GM10847 (cell line): Measurements from ENCODE around the gene NTF3.

Experiments
- POLR2A ChIP-seq: IDR thresholded peaks from 2 replicates; pipeline ENCODE4 v1.6.1; 2011; ENCODE audit not compliant: insufficient read length; ENCODE audit errors: extremely low read depth

The NTF3 gene

GRCh38 chr12:5440978-5441377, 9.1 kb downstream of the NTF3 start:
- TF ChIP-seq POLR2A = no peak

- no peak for TF ChIP-seq POLR2A
Observed at GRCh38 chr12:5441497-5442236, 9.8 kb downstream of the NTF3 start.

DNA sequence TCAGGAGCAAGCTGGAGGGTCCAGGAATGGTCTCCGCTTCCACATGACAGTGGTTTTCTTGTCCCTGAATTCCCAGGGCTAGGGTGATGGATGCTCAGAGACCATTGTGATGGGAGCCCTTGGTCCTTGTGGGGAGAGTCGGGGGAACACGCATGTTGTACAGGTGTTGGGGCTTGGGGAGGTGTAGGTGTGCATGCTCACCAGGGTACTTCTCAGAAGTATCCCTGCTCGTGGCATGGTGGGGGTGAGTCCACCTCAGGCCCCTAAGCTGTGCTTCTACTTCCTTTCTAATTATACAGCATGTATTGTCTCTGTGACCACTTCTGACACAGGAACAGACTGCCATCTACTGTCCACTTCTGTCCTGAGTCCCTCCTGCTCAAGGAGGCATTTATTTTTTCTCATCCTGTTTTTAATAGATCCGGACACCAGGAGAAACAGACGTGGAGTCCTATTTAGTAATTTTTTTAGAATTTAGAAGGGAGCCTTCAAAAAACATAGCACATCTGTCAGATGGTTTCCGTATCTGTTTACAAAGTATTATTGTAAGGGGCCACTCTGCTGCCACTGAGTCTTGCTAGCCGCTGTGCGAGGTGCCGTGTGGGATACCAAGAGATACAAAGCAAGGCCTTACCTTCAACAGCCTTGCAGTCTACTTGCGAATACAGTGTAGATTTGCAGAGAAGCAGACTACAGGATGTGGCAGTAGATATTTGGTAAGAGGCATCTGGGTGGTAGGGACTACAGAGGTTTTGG, 10.5 kb downstream of the NTF3 start:
- TF ChIP-seq POLR2A = no peak

GRCh38 chr12:5444520-5444919, 12.6 kb downstream of the NTF3 start:
- no peak for TF ChIP-seq POLR2A

DNA sequence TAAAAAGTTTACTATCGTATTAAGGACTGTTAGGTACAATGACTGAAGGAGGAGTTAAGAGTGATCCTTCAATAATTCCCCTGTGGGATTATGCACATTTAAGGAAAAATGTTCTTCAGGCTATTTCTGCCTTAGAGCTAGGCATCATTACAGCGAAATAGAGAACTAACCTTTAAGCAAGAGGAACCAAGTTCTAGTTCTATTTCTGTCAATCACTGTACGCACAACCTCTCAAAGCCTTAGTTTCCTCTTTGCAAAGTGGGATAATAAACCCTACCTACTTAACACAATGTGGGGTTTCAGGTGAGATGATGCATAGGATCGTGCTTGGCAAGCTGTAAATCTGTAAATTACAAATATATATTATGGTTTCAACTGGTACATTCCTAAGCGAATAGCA, 15.4 kb downstream of the NTF3 start:
- TF ChIP-seq POLR2A = no peak

DNA sequence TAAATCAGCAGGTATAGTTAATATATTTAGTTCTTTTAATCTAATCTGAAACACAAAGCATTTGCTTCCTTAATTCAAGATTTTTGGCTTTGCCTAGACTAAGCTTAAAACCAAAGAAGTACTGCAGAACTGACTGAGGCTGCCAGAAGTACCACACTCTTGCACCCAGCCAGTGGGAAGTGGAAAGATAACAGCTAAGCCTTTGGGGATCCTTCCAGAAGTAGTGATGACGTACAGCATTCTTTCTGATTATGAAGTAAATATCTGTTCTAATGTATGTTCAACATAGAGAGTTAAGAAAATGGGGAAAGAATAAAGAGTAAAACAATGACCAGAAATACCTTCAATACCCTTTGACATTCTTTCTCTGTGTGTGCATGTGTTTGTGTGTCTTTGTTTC, 19.3 kb downstream of the NTF3 start:
- TF ChIP-seq POLR2A = no peak

- no peak for TF ChIP-seq POLR2A
Observed at GRCh38 chr12:5452569-5452968, 20.7 kb downstream of the NTF3 start.

GRCh38 chr12:5453466-5453865, 21.6 kb downstream of the NTF3 start:
- TF ChIP-seq POLR2A = no peak

DNA sequence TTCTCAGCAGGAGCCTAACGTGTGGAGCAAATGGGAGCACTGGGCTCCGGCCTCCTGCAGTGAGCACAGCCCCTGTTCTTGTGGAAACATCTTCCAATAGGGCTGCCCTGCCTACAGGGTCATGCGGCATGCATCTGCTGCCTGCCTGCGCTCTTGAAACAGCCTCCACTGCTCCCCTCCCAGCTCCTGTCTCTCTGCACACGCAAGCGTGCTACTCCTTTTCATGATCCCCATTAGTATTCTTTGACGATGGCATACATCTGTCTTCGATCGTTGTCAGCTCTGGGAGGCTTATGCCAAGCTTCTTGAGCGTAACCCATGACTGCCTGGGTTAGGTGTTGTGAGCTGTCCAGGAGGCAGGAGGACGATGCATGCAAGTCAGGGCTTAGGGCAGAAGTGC, 23.1 kb downstream of the NTF3 start:
- no peak for TF ChIP-seq POLR2A

GRCh38 chr12:5456030-5456429, 24.1 kb downstream of the NTF3 start:
- TF ChIP-seq POLR2A = no peak

DNA sequence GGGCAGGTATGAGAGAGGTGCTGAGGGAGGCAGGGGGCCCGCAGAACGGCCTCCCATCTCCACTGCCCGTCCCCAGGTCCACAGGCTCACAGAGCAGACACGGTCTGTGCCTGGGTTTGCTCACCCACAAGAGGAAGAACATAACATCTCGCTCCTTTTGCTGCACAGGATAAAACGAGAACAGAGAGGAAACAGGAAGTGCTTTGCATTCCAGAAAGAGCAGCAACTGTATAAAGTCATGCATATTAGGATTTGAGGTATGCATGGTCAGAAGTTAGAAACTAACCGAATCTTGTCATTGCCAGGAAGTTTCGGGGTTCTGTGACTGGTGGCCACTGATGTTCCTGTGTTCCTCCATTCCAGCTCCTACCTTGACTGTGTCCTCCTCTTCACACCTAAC, 25.0 kb downstream of the NTF3 start:
- no peak for TF ChIP-seq POLR2A

DNA sequence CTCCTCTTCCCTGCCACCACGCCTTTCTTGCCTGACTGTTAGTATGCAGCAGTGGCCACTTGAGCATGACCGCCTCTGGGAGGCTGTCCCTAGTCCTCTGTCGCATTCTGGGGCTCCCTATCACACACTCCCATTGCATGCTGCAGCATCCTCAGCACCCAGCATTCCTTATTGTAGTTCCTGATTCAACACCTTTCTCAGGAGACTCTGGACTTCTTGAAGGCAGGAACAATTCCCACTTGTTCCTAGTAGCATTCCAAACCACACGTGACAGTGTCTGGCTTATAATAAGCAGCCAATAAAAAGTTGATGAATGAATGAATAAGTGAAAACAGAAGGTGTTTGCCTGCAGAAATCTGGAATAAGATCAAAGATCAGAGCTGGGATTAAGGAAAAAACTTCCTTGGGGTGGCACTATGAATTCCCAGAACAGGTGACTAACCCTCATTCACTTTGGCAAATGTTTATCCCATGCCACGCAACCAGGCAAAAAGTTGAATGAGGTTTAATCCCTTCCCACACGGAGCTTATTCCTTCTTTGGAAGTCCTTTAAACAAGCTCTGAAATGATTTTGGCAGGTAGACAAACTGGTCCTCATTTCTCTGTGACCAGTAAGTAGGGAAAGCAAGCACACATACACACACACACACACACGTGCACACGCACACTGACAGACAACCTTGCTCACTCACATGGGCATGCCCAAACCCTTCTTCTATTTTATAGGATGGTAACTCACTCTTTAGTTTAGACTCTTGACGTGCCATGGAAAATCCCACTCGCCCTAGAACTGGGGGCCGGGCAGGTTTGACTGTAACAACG, 26.5 kb downstream of the NTF3 start:
- no peak for TF ChIP-seq POLR2A

GRCh38 chr12:5459051-5459782, 27.3 kb downstream of the NTF3 start:
- no peak for TF ChIP-seq POLR2A

DNA sequence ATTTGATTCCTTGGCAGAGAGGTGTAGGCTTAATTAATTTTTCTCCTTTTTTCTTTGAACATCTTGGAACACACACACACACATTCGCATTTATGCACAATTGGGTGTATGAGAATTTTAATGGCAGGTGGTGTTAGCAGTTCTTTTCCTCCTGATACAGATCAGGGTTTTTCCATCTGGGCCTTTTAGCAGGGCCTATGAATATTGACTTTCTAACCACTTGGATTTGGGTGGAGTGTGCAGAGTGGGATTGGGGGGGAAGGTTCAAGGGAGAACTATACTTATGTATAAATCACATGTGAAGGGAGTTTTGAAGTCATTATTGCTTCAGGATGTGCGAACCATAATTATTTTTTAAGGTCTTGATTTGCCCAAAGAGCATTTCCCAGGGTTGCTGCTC, 28.9 kb downstream of the NTF3 start:
- no peak for TF ChIP-seq POLR2A

GRCh38 chr12:5461966-5462365, 30.1 kb downstream of the NTF3 start:
- TF ChIP-seq POLR2A = no peak
